Epithelial cell of prostate (primary cell): ENCODE measurements around the gene GFM1.

Source experiments
- DNase-seq: peaks from one replicate; pipeline ENCODE4 v3.0.0-alpha.2; 2011; ENCODE audit warnings: low read depth, low spot score
- H3K27ac ChIP-seq: fragments of 450-650 bp; 2 replicates; pipeline ENCODE4 v1.5.1; 2017; ENCODE audit warnings: mild to moderate bottlenecking

GFM1 gene

DNA sequence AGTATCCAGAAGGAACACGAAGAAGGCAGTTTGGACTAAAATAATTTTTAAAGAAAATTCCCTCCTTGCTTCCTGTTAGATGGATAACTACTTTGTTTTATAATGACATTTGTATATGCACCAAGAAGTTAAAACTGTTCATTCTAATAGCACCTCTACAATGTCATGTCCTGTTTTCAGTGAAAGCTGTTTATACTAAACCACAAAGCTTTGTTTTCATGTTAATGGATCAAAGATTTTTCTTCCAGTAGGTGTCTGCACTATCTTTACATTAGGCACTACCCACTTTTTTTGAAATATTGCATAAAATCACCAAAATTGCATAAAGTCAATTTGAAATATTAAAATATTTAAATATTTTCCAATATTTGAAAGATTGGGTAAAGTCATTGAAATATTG is 77.8 kb downstream of the GFM1 start:
- DNase-seq, result no peak
- H3K27ac ChIP-seq, result no peak overlapping the region

- no peak for DNase-seq
- H3K27ac ChIP-seq, result no peak overlapping the region
These were observed 79.7 kb downstream of the GFM1 start for GRCh38 chr3:158723991-158724390.

- DNase-seq, result peak; percentile 66
- peak overlapping the region; percentile 21 for H3K27ac ChIP-seq
These were observed 81.2 kb downstream of the GFM1 start for GRCh38 chr3:158725348-158726011.

DNA sequence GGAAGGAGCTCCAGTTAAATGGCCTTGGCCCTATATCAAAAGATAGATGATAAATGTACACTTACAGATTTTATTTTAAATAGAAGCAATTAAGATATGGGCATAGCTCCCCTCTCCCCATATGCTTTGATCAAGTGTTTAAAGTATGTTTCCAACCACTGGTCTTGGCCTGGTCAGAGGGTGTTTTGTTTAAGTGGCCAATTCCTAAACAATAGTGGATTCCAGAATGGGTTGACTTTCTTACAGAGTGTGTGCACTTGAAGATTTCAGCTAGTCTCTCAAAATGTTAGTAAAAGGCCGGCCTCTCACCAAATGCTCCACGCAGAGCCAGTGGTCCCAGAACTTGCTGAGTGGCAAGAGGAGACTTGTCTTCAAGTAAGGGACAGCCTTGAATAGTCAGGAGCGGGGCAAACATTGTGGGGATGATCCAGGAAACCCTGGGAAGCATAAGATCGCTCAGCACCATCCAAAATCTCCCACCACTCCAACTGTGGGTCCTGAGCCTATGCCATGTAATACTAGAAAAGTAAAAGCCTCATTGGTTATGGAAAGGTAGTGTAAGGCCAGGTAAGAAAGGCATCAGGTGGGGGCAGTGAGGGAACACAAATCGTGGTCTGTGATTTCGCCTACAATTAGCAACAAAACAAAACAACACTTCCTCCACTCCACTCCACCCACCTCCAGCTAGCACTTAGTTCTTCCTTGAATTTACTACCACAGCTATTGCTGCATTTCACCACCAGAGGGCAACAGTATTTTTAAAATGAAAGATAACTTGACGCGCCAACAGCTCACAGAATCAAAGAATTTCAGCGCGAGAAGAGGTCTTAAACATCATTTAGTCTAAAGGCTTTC is 83.1 kb downstream of the GFM1 start:
- DNase-seq, result no peak
- H3K27ac ChIP-seq, result no peak overlapping the region

- DNase-seq, result no peak
- H3K27ac ChIP-seq, result no peak overlapping the region
These were observed 83.7 kb downstream of the GFM1 start for GRCh38 chr3:158728061-158728377.

DNA sequence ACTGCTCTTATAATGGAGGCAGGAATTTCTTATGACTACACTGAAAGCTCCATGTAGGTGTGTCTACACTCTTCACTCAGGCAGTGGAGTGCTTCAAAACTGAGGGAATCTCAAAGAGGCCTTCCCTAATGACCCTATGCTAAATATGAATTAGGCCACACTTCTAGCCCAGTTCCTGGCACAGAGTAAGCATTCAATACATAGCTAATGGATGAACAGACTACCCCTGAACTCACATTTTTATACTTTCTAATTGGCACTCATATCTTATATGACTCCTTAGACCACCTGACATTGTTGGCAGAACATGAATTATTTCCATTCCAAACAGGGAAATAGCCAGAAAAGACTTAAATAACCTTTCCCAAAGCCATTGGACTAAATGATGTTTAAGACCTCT is 84.5 kb downstream of the GFM1 start:
- no peak for DNase-seq

GRCh38 chr3:158731486-158731885 is 87.2 kb downstream of the GFM1 start:
- no peak for DNase-seq
- H3K27ac ChIP-seq, result no peak overlapping the region

More for the DNA sequence above, 84.5 kb downstream of the GFM1 start:
- no peak overlapping the region for H3K27ac ChIP-seq

- H3K27ac ChIP-seq, result no peak within 1 kb of the TSS
- no peak for DNase-seq
These were observed 87.9 kb downstream of the GFM1 start, which contains the start of gene RARRES1 for GRCh38 chr3:158731938-158732855. Gene RARRES1 (minus strand): TSS chr3:158732457. CDS start chr3:158732415, 42 bp downstream.

DNA sequence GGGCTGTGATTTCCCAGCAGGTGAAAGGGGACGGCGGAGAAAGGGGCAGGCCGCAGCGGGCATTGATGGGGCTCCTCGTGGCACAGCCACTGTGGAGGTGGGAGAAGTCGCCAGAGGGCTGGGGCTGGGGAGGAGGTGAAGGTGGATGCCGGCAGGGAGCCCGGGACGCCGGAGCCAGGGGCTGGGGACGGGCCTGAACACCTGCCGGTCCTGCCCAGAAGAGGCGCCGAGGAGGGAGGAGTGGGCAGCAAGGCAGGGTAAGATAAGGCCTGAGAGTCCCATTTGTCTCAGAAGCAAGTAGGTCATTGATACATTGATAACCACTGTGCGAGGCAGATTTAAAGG is 88.5 kb downstream of the GFM1 start:
- no peak overlapping the region for H3K27ac ChIP-seq
- no peak for DNase-seq

DNA sequence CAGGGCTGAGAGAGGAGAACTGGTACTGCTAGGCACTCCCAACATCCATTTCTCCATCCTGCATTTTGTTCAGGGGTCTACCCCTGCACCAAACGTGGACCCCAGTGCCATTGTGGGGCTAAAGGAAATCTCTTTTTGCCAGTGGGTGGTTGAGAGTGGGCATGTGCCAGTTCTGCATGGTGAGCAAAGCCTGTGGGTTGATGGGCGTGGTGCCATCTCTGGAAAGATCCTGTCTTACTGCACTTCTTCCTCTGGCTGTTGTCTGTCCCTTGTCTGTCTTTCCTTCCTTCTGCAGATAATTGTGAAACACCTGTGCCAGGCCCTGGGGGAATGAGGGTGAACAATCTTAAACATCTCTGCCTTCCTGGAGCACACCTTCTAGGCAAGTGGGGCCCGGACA is 89.3 kb downstream of the GFM1 start:
- no peak overlapping the region for H3K27ac ChIP-seq
- no peak for DNase-seq

GRCh38 chr3:158735296-158736033 is 91.1 kb downstream of the GFM1 start:
- no peak for DNase-seq
- no peak overlapping the region for H3K27ac ChIP-seq

GRCh38 chr3:158737410-158737809 is 93.1 kb downstream of the GFM1 start:
- H3K27ac ChIP-seq, result no peak overlapping the region
- DNase-seq, result no peak

DNA sequence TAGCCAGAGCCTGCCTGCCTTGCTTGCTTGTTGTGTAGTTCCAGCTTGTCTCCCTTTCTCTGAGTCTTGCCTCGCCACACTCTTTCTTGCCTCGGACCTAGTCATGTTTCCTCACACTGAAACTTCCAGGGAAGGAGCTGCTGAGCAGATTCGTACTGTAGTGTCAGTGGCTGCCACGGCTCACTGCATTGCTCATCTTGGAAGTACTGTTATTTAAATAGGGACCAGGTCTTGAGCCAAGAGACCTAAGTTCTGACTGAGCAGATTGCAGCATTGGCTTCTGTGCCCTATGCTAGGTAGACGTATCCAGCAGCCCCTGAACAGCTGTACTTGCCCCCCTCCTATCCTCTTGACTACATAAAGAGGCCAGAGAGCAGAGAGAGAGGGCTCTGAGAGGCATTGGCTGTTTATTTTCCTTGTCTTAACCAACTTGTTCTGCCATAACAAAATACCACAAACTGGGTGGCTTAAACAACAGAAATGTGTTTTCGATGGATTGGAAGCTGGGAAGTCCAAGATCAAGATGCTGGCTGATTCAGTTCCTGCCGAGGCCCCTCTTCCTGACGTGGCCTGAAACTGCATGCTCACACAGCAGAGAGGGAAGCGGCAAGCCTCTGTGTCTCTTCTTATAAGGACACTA is 93.8 kb downstream of the GFM1 start:
- H3K27ac ChIP-seq, result no peak overlapping the region
- DNase-seq, result no peak

GRCh38 chr3:158738653-158739052 is 94.3 kb downstream of the GFM1 start:
- H3K27ac ChIP-seq, result no peak overlapping the region
- DNase-seq, result no peak

DNA sequence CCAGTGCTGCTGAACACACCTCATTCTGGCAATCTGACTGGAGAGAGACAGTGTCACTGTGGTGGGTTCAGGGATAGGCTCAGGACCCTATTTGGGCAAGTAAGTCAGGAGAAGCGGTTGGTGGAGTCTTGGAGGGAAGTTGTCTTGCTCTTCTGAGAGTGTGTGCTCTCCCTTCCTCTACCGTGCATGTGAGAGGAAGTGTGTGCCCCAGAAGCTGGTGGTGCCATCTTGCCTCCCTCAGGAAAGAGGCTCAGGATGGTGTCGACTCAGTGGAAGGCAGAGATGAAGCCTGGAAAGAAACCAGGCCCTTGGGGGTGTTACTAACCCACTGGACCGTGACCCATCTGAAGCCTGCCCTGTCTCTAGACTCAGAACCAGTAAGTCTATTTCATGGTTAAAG is 94.8 kb downstream of the GFM1 start:
- no peak for DNase-seq
- H3K27ac ChIP-seq, result no peak overlapping the region

DNA sequence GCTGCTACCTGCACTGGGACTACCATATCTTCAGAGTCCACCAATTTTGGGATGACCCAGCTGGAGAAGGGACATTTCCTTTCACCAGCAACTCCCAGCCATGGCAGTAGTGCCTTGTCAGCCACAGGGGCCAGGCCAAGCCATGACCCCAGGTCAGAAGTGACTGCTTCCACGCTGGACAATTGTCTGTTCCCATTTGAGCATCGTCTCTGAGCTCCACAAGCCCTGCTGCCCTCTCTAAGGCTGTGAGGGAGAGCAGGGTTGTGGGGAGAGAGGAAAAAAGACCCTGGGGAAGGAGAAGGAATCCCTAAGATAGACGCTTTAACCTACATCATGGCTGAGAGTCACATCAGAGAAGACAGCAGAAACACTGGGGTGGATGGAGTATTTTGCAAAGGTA is 95.3 kb downstream of the GFM1 start:
- no peak for DNase-seq
- no peak overlapping the region for H3K27ac ChIP-seq
